GM10248 (cell line): ENCODE data around the gene MLF2.
"Not testable (repeated sequence)": the region's sequence is repeated elsewhere in the genome, so short reads cannot be mapped to it uniquely, and the experiment has no call there.

Experiments
- CTCF ChIA-PET: fragments of 300-600 bp; sonication (Branson Sonifier 250); formaldehyde crosslinking; extraction: SDS; loops from one replicate; lab custom pipeline; 2021; ENCODE audit warnings: antibody characterized with exemption; lab: Yijun Ruan, JAX
- POLR2A ChIA-PET: fragments of 350-650 bp; sonication (Branson Sonifier 250); formaldehyde crosslinking; extraction: SDS; loops from one replicate; lab custom pipeline; 2020; ENCODE audit warnings: antibody characterized with exemption; lab: Yijun Ruan, JAX
- DNase-seq: peaks from one replicate; pipeline ENCODE4 v3.0.0; 2012; ENCODE audit errors: extremely low spot score
- TF ChIP-seq, protein P1 (sequence below): IDR thresholded peaks from 2 replicates; pipeline ENCODE4 v1.5.1; 2012; ENCODE audit warnings: mild to moderate bottlenecking, low read depth; ENCODE audit errors: extremely low read depth, missing control alignments, control extremely low read depth

Gene MLF2

DNA sequence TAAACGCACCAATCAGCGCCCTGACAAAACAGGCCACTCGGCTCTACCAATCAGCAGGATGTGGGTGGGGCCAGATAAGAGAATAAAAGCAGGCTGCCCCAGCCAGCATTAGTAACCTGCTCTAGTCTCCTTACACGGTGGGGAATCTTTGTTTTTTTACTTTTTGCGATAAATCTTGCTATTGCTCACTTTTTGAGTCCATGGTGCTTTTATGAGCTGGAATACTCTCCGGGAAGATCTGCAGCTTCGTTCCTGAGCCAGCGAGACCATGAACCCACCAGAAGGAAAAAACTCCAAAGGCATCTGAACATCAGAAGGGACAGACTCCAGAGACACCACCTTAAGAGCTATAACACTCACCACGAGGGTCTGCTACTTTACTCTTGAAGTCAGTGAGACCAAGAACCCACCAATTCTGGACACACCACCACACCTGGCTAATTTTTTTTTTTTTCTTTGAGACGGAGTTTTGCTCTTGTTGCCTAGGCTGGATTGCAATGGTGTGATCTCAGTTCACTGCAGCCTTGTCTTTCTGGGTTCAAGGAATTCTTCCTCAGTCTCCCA lies 36.0 kb downstream of the MLF2 start:
- no peak for DNase-seq
- ChIA-PET CTCF (interaction anchor here (0.8 kb wide), 1 partner anchor 36 kb away, joined by 3 read pairs; no protein-coding TSS in a partner anchor), POLR2A (interaction anchor here (0.6 kb wide), 1 partner anchor 9 kb away, joined by 4 read pairs; no protein-coding TSS in a partner anchor)
- TF ChIP-seq, protein P1, sequence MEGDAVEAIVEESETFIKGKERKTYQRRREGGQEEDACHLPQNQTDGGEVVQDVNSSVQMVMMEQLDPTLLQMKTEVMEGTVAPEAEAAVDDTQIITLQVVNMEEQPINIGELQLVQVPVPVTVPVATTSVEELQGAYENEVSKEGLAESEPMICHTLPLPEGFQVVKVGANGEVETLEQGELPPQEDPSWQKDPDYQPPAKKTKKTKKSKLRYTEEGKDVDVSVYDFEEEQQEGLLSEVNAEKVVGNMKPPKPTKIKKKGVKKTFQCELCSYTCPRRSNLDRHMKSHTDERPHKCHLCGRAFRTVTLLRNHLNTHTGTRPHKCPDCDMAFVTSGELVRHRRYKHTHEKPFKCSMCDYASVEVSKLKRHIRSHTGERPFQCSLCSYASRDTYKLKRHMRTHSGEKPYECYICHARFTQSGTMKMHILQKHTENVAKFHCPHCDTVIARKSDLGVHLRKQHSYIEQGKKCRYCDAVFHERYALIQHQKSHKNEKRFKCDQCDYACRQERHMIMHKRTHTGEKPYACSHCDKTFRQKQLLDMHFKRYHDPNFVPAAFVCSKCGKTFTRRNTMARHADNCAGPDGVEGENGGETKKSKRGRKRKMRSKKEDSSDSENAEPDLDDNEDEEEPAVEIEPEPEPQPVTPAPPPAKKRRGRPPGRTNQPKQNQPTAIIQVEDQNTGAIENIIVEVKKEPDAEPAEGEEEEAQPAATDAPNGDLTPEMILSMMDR = no peak

- CTCF ChIA-PET = interaction anchor here (0.8 kb wide), 1 partner anchor 36 kb away, joined by 3 read pairs; no protein-coding TSS in a partner anchor
- DNase-seq, POLR2A ChIA-PET: not testable (repeated sequence)
These were observed 36.7 kb downstream of the MLF2 start for GRCh38 chr12:6716031-6716873.

DNA sequence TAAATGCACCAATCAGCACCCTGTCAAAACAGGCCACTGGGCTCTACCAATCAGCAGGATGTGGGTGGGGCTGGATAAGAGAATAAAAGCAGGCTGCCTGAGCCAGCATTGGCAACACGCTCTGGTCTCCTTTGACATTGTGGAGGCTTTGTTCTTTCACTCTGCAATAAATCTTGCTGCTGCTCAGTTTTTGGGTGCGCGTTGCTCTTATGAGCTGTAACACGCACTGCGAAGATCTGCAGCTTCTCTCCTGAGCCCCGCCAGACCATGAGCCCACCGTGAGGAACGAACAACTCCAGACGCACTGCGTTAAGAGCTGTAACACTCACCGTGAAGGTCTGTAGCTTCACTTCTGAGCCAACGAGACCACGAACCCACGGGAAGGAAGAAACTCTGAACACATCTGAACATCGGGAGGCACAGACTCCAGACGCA lies 44.0 kb downstream of the MLF2 start:
- ChIA-PET POLR2A (no interaction called here), CTCF (interaction anchor here (1.1 to 1.9 kb wide), 2 partner anchors 45 to 172 kb away, joined by 3 to 5 read pairs; partner anchors contain the start of gene MLF2)
- DNase-seq = no peak
- TF ChIP-seq, protein P1 = no peak

DNA sequence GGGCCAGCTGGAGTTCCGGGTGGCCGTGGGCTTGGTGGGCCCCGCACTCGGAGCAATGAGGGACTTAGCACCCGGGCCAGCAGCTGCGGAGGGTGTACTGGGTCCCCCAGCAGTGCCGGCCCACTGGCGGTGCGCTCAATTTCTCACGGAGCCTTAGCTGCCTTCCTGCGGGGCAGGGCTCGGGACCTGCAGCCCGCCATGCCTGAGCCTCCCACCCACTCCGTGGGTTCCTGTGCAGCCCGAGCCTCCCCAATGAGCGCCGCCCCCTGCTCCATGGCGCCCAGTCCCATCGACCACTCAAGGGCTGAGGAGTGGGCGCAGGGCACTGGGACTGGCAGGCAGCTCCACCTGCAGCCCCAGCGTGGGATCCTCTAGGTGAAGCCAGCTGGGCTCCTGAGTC lies 44.6 kb downstream of the MLF2 start:
- CTCF ChIA-PET = interaction anchor here (1.1 to 1.9 kb wide), 2 partner anchors 45 to 171 kb away, joined by 3 to 5 read pairs; partner anchors contain the start of gene MLF2
- DNase-seq, POLR2A ChIA-PET: not testable (repeated sequence)

DNA sequence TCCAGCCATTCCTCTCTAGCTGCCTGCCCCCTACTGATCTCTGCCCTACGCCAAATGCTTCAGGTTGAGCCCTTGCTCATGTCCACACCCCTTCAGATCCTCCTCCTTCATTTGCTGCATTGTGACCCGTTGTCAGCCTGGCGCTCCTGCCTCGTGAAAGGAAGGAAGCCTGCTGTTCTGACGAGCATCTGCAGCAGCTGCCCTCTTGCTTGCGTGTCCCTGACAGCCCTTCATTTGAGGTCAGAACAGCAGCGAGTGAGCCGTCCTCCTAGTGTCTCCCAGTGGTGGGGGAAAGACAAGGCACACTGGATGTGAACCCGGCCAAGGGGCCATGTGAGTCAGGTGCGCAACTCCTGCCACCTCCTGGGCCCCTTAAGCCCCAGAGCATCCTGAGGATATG lies 49.3 kb downstream of the MLF2 start:
- CTCF ChIA-PET = no interaction called here
- no peak for DNase-seq

DNA sequence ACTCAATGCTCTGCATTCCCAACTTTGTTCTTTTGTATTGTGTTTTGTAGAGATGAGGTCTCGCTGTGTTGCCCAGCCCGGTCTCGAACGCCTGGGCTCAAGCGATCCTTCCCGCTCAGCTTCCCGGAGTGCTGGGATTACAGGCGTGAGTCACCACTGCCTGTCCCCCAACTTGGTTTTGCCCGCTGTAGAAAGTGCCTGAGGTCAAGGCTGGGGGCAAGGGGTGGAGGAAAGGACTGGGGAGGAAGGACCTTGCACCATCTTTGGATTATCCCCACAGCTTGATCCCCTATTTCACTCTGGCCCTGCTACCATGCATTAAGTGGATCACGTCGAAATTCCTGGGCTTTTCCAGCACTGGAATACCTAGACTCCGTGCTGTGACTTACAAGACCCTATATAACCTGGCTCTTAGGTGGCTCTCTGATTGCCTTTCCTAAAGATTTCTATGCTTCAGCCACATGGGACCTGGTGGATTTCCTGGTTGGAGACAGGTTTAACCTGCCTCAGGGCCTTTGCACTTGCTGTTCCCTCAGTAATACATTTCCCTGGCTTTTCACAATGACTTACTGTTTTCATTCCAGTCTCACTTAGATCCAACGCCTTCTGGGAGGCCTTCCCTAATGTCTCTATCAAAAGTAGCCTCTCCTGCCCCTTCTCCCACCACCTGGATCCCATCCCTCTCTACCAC lies 51.7 kb downstream of the MLF2 start:
- DNase-seq = no peak
- TF ChIP-seq, protein P1 = no peak
- ChIA-PET POLR2A (no interaction called here), CTCF (interaction anchor here (1.4 kb wide), 1 partner anchor 9 kb away, joined by 3 read pairs; no protein-coding TSS in a partner anchor)

More for the DNA sequence above, 49.3 kb downstream of the MLF2 start:
- TF ChIP-seq, protein P1 = no peak
- POLR2A ChIA-PET = no interaction called here

GRCh38 chr12:6700646-6701051 lies 52.3 kb downstream of the MLF2 start, which contains the start of gene PIANP:
TSS of gene PIANP (minus strand) at chr12:6700815. CDS start at chr12:6698061, 2,754 bp downstream.
- TF ChIP-seq, protein P1 = no peak
- ChIA-PET POLR2A (interaction anchor here (0.6 kb wide), 1 partner anchor 36 kb away, joined by 4 read pairs; no protein-coding TSS in a partner anchor), CTCF (no interaction called here)
- DNase-seq = no peak
